HFFc6 (cell line): ENCODE results near the gene TMEM86A. TPM values are rescaled to one million over a fixed set of nuclear protein-coding genes. Genes with fewer than 3 reads are reported as not detected.

Experiments used
- DNase-seq: peaks from one replicate; pipeline ENCODE4 v3.0.0-alpha.2; 2018
- H3K27ac Mint-ChIP-seq: 2 replicates; pipeline ENCODE4 v1.8.0; 2020; ENCODE audit warnings: mild to moderate bottlenecking, mixed read lengths
- H3K27me3 Mint-ChIP-seq: 2 replicates; pipeline ENCODE4 v1.8.0; 2021; ENCODE audit warnings: mild to moderate bottlenecking, moderate library complexity, mixed read lengths; ENCODE audit not compliant: insufficient read depth
- H3K36me3 Mint-ChIP-seq: 2 replicates; pipeline ENCODE4 v1.8.0; 2021; ENCODE audit warnings: low read depth, mixed read lengths
- H3K4me1 Mint-ChIP-seq: 2 replicates; pipeline ENCODE4 v1.8.0; 2020; ENCODE audit warnings: low read depth, mixed read lengths
- H3K4me3 Mint-ChIP-seq: 2 replicates; pipeline ENCODE4 v1.8.0; 2020; ENCODE audit warnings: mild to moderate bottlenecking, moderate library complexity, mixed read lengths
- H3K9me3 Mint-ChIP-seq: 2 replicates; pipeline ENCODE4 v1.8.0; 2020; ENCODE audit warnings: mild to moderate bottlenecking, mixed read lengths
- total RNA-seq, 6 experiments: library from RNA; stranded (reverse); fragmentation: NEBNext Ultra II Directional; extraction: Animal tissue kit (Norgen Biotek cat#: 25700); gene quantifications; 2 replicates in 1 of 6; 3 replicates in 5 of 6; pipeline ENCODE4 v1.2.3, GENCODE V29; 2021
- TF ChIP-seq, protein P1 (sequence below): fragments of 200-600 bp; sonication (generic); IDR thresholded peaks from 2 replicates; pipeline ENCODE4 v1.5.0; 2021; ENCODE audit warnings: antibody characterized with exemption, mild to moderate bottlenecking

The TMEM86A gene
- total RNA-seq, 6 experiments from 2014 or later: 0.23 to 0.61 (median 0.41) TPM

DNA sequence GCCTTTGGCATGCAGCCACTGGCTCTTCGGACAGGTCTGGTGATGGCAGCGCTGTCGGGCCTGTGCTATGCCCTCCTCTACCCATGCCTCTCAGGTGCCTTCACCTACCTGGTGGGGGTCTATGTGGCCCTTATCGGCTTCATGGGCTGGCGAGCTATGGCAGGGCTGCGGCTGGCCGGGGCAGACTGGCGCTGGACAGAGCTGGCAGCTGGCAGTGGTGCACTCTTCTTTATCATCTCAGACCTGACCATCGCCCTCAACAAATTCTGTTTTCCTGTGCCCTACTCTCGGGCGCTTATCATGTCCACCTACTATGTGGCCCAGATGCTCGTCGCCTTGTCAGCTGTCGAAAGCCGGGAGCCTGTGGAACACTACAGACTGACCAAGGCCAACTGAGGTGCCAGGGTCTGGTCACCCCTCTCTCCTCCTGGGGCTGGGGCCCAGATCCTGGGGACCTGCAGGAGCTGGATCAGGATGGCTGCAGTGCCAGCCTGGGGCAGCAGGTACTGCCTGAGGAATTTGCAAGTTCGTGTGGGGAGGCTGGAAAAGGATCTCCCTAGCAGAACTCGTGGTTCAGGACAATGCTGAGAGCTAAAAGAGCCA lies 3.1 kb downstream of the TMEM86A start:
- TF ChIP-seq, protein P1, sequence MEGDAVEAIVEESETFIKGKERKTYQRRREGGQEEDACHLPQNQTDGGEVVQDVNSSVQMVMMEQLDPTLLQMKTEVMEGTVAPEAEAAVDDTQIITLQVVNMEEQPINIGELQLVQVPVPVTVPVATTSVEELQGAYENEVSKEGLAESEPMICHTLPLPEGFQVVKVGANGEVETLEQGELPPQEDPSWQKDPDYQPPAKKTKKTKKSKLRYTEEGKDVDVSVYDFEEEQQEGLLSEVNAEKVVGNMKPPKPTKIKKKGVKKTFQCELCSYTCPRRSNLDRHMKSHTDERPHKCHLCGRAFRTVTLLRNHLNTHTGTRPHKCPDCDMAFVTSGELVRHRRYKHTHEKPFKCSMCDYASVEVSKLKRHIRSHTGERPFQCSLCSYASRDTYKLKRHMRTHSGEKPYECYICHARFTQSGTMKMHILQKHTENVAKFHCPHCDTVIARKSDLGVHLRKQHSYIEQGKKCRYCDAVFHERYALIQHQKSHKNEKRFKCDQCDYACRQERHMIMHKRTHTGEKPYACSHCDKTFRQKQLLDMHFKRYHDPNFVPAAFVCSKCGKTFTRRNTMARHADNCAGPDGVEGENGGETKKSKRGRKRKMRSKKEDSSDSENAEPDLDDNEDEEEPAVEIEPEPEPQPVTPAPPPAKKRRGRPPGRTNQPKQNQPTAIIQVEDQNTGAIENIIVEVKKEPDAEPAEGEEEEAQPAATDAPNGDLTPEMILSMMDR: no peak
- peaks cover 17% of the 10 kb centered on the region for H3K4me1 Mint-ChIP-seq
- no peak overlapping the region for H3K4me3 Mint-ChIP-seq
- no peaks in the 10 kb centered on the region for H3K9me3 Mint-ChIP-seq
- H3K27ac Mint-ChIP-seq: no peak overlapping the region
- peaks cover 36% of the 10 kb centered on the region for H3K27me3 Mint-ChIP-seq
- no peak for DNase-seq
- no peaks in the 10 kb centered on the region for H3K36me3 Mint-ChIP-seq

DNA sequence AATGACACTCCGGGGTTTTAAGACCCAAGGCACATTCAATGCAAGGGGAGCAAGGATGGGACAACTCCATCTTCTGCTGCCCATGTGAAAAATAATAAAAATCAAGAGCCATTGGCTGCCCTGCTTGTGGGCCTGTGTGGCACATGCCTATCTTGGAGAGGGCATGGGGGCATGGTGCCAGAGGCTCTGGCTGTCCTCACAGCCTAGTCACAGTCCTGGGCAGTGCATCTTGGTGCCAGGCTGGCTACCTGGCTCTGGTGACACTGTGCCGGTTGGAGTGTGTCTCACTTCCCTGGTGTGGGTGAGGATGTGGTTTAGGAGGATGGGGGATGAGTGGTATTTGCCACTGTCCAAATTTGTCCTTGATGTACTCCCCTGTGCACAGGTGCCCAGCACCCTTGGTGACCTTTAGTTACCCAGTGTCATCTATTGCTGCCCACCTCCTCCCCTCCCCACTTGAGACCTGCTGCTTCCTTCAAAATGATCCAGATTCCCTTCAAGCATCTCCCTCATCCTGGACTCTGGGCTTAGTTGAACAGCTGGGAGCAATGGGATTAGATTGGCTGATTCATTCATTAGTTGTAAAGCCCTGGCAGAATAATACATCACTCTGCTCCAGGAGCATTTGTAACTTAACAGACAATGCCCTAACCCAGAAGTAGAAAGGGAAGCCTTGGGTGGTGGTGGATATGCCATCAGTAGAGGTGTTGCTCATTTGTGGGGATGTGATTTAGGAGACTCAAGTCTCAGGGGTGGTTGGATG lies 4.6 kb downstream of the TMEM86A start:
- Mint-ChIP-seq H3K36me3 (no peaks in the 10 kb centered on the region), H3K27me3 (peaks cover 48% of the 10 kb centered on the region), H3K9me3 (no peaks in the 10 kb centered on the region), H3K4me1 (peaks cover 2% of the 10 kb centered on the region), H3K4me3 (no peak overlapping the region), H3K27ac (no peak overlapping the region)
- TF ChIP-seq, protein P1: no peak
- no peak for DNase-seq

DNA sequence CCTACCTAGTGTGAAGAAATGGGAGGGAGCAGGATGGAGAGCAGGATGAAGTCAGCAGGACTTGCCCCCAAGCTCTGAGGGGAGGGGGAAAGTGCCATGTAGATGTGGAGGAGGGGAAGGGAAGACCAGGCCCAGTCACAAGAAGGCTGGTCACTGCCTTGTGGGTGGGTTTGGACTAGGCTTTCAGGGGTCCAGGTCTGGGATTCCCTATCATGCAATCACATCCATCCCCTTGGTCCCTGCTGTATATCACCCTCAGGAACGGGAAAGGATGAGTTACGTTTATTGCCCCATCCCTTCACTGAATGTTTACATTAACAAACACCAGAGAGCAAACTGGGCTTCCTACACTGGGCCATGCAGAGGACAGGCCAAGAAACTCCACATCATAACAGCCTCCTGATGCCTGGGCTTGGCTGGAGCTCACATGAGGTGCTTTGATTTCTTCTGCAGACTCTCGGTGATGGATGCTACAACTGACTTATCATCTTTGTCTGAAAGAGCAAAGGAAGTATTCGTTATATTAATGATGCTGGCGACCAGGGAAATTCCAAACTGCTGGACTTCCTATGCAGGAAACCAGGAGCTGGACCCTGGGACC lies 5.6 kb downstream of the TMEM86A start:
- Mint-ChIP-seq H3K4me3 (no peak overlapping the region), H3K4me1 (no peaks in the 10 kb centered on the region)
- TF ChIP-seq, protein P1: no peak

DNA sequence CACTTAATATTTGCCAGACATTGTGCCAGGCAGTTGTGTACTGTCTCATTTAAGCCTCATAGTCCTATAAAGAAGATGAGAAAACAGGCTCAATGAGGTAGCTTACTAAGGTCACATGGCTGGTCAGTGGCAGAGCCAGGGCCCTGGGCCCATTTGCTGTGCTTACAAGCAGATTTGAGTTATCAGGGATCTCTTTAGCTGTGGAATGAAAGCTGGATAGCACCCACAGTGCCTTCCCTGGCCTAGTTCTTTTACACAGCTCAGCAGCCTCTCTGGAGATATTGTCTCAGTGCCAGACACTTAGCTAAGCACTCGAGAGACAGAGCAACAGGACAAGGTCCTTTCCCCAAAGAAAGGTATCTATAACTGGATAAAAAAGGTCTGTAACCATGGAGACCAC lies 6.1 kb downstream of the TMEM86A start:
- no peak overlapping the region for H3K27ac Mint-ChIP-seq
- no peaks in the 10 kb centered on the region for H3K9me3 Mint-ChIP-seq
- no peak for DNase-seq
- no peaks in the 10 kb centered on the region for H3K4me1 Mint-ChIP-seq
- TF ChIP-seq, protein P1: no peak
- peaks cover 55% of the 10 kb centered on the region for H3K27me3 Mint-ChIP-seq
- no peaks in the 10 kb centered on the region for H3K36me3 Mint-ChIP-seq
- H3K4me3 Mint-ChIP-seq: no peak overlapping the region

More for the DNA sequence above, 5.6 kb downstream of the TMEM86A start:
- Mint-ChIP-seq H3K27ac (no peak overlapping the region), H3K27me3 (peaks cover 56% of the 10 kb centered on the region), H3K36me3 (no peaks in the 10 kb centered on the region), H3K9me3 (no peaks in the 10 kb centered on the region)
- DNase-seq: no peak

DNA sequence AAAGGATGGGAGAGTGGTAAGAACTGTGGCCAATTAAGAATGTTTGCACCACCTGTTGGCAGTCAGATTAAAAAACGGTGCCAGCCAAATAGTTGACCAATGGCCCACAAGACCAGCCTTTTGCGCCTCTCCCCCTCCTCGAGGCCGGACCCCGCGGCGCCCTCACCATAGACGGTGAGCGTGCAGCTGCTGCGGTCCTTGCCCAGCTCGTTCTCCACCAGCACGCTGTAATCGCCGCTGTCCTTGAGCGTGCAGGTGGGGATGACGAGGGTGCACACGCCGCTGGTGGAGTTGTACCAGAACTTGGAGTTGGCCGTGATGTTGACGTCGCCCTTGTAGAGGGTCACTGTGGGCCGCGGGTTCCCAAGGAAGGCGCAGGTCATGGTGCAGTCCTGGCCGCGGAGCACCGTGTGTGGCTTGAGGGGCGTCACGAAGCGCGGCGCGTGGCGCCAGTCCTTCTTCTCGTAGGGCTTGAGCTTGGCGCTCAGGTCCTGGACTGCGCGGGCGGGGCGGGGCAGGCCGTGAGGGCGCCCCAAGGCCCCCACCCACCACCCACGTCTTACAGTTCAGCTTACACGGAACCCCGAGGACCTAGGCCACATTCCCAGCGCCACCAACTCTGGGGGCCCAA lies 7.2 kb downstream of the TMEM86A start:
- Mint-ChIP-seq H3K36me3 (no peaks in the 10 kb centered on the region), H3K27me3 (peaks cover 56% of the 10 kb centered on the region), H3K9me3 (no peaks in the 10 kb centered on the region), H3K4me1 (no peaks in the 10 kb centered on the region), H3K27ac (no peak overlapping the region), H3K4me3 (no peak overlapping the region)
- DNase-seq: no peak
- TF ChIP-seq, protein P1: no peak
